Esophagus muscularis mucosa (tissue), 4 donors: ENCODE measurements around the gene HLA-DQA1. TPM values are rescaled to one million over a fixed set of nuclear protein-coding genes. Genes with fewer than 3 reads are reported as not detected.

Experiments
- DNase-seq: peaks from one replicate; pipeline ENCODE4 v3.0.0-alpha.2; 2017; ENCODE audit errors: extremely low spot score
- H3K27ac ChIP-seq, 4 donors: fragments of 200-600 bp; sonication (generic); replicated peaks in 1 of 4; 1 replicate in 3 of 4; 2 replicates in 1 of 4; pipeline ENCODE4 v1.5.1; 2016 to 2019; ENCODE audit warnings: mild to moderate bottlenecking in 1 of 4
- H3K27me3 ChIP-seq, 4 donors: fragments of 200-600 bp; sonication (generic); one replicate each; pipeline versions ENCODE4 v1.5.1 to v1.6.0; 2016 to 2019
- H3K36me3 ChIP-seq, 4 donors: fragments of 200-600 bp; sonication (generic); one replicate each; pipeline ENCODE4 v1.5.1; 2016 to 2019
- H3K4me1 ChIP-seq, 4 donors: fragments of 200-600 bp; sonication (generic); one replicate each; pipeline ENCODE4 v1.5.1; 2016 to 2019
- H3K4me3 ChIP-seq, 4 donors: fragments of 200-600 bp; sonication (generic); 1 replicate in 2 of 4; 2 replicates in 2 of 4; pipeline ENCODE4 v1.5.1; 2016 to 2019; ENCODE audit warnings: mild to moderate bottlenecking in 4 of 4, moderate library complexity in 1 of 4
- H3K9me3 ChIP-seq, 4 donors: fragments of 200-600 bp; sonication (generic); 1 replicate in 3 of 4; 2 replicates in 1 of 4; pipeline ENCODE4 v1.5.1; 2016 to 2019
- EP300 ChIP-seq: sonication (generic); formaldehyde crosslinking; IDR thresholded peaks from one replicate; pipeline ENCODE4 v1.6.1; 2017; ENCODE audit warnings: antibody characterized with exemption
- POLR2A ChIP-seq: fragments of 450-650 bp; IDR thresholded peaks from one replicate; pipeline ENCODE4 v1.6.1; 2017; ENCODE audit warnings: antibody characterized with exemption, moderate library complexity, mild to moderate bottlenecking, low read depth
- POLR2AphosphoS5 ChIP-seq, 2 donors: sonication (generic); formaldehyde crosslinking; IDR thresholded peaks; one replicate each; pipeline ENCODE4 v1.6.1; 2017; ENCODE audit warnings: antibody characterized with exemption in 2 of 2
- WGBS: methylation state at CpG from one replicate; pipeline ENCODE4 v1.1.5; 2018; 5-methylcytosine and 5-hydroxymethylcytosine counted together
- intact Hi-C: fragments of 100-400 bp; cut with DNase I; formaldehyde crosslinking; loops from one replicate; pipeline ENCODE4 v1.15.1; 2023
- total RNA-seq, 4 donors: library from RNA; depleted of rRNA; stranded (reverse); fragments of >200 nt; gene quantifications; one replicate each; pipeline versions ENCODE4 v1.1.0 to v1.2.1, GENCODE V29; 2016
- TF ChIP-seq, protein P1 (sequence below), 3 experiments: fragments of 200-600 bp in 2 of 3; fragments of 450-650 bp in 1 of 3; sonication (generic) in 2 of 3; IDR thresholded peaks; one replicate each; pipeline ENCODE4 v1.5.1; 2017 to 2019; ENCODE audit warnings: antibody characterized with exemption in 3 of 3, mild to moderate bottlenecking in 2 of 3, moderate library complexity in 1 of 3

The HLA-DQA1 gene
- total RNA-seq, 4 donors from 2014 or later = 0.97 to 8.4 (median 5.1) TPM

- no peak for TF ChIP-seq POLR2A
- TF ChIP-seq EP300 = no peak
- TF ChIP-seq, protein P1, sequence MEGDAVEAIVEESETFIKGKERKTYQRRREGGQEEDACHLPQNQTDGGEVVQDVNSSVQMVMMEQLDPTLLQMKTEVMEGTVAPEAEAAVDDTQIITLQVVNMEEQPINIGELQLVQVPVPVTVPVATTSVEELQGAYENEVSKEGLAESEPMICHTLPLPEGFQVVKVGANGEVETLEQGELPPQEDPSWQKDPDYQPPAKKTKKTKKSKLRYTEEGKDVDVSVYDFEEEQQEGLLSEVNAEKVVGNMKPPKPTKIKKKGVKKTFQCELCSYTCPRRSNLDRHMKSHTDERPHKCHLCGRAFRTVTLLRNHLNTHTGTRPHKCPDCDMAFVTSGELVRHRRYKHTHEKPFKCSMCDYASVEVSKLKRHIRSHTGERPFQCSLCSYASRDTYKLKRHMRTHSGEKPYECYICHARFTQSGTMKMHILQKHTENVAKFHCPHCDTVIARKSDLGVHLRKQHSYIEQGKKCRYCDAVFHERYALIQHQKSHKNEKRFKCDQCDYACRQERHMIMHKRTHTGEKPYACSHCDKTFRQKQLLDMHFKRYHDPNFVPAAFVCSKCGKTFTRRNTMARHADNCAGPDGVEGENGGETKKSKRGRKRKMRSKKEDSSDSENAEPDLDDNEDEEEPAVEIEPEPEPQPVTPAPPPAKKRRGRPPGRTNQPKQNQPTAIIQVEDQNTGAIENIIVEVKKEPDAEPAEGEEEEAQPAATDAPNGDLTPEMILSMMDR (IDR thresholded peaks at IDR 0.05) = no peak
- TF ChIP-seq POLR2AphosphoS5 (IDR thresholded peaks at IDR 0.05) = no peak
- Histone ChIP-seq H3K27me3 (peaks cover 0 to 3% (median 0%) of the 10 kb centered on the region in 4 donors), H3K27ac (no peak overlapping the region), H3K4me1 (no peaks in the 10 kb centered on the region), H3K4me3 (no peak overlapping the region), H3K36me3 (no peaks in the 10 kb centered on the region), H3K9me3 (no peaks in the 10 kb centered on the region)
- WGBS = 38% methylated on average over 12 of the region's 26 CpGs
- no peak for DNase-seq
- intact Hi-C loops = no loop called here
Observed at GRCh38 chr6:32664354-32664753, 27.1 kb downstream of the HLA-DQA1 start.

DNA sequence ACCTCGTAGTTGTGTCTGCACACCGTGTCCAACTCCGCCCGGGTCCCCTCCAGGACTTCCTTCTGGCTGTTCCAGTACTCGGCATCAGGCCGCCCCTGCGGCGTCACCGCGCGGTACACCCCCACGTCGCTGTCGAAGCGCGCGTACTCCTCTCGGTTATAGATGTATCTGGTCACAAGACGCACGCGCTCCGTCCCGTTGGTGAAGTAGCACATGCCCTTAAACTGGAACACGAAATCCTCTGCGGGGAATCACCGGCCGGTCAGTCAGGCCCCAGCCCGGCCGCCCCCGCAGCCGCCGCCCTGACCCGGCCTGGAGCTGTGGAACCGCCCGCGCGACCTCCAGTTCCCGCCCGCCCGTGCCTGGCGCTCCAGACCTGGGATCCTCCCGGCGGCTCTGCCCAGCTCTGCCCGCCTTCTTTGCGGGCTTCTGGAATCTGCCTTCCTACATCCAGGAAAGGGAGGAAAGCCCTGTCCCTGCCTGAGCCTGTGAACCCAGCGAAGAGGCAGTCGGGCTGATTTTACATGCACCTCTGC lies 27.7 kb downstream of the HLA-DQA1 start:
- no peak overlapping the region for H3K27ac ChIP-seq
- H3K9me3 ChIP-seq = no peaks in the 10 kb centered on the region
- intact Hi-C loops = loop anchor here (5.0 kb wide), 1 partner anchor 97 kb away; the partner anchor contains the start of gene HLA-DQB2
- peaks cover 0 to 6% (median 0%) of the 10 kb centered on the region in 4 donors for H3K27me3 ChIP-seq
- TF ChIP-seq, protein P1 (IDR thresholded peaks at IDR 0.05) = no peak
- TF ChIP-seq POLR2A = no peak
- peak in 1 of 2 donors; percentile 20 for TF ChIP-seq POLR2AphosphoS5 (IDR thresholded peaks at IDR 0.05)
- 2% methylated on average over 7 of the region's 47 CpGs for WGBS
- H3K4me1 ChIP-seq = no peaks in the 10 kb centered on the region
- no peak for DNase-seq
- H3K36me3 ChIP-seq = no peaks in the 10 kb centered on the region
- H3K4me3 ChIP-seq = peak overlapping the region in 1 of 4 donors; percentile 38

DNA sequence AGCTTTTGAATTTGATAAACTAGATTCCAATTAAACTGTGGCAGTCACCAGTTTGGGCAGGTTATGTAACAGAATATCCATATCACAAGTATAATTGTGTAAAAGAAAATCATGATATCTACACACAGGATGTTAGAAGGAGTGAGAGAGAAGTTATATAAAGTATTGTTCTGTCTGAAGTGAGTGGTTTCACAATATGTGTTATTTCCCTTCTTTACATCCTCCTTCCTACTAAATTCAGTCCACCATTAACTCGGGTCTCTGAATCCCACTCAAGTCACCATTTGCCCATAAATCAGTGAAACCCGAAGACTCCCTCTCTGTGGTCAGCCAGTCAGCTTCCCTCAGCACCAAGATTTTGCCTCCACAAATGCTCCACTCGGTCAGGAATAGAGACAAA lies 28.5 kb downstream of the HLA-DQA1 start:
- intact Hi-C loops = loop anchor here (5.0 kb wide), 1 partner anchor 97 kb away; the partner anchor contains the start of gene HLA-DQB2
- no peak for TF ChIP-seq POLR2A
- no peak for TF ChIP-seq EP300
- no peak for TF ChIP-seq POLR2AphosphoS5 (IDR thresholded peaks at IDR 0.05)
- TF ChIP-seq, protein P1 (IDR thresholded peaks at IDR 0.05) = no peak
- DNase-seq = no peak
- Histone ChIP-seq H3K27me3 (peaks cover 0 to 6% (median 0%) of the 10 kb centered on the region in 4 donors), H3K36me3 (no peaks in the 10 kb centered on the region), H3K4me1 (no peaks in the 10 kb centered on the region), H3K27ac (no peak overlapping the region), H3K9me3 (no peaks in the 10 kb centered on the region), H3K4me3 (no peak overlapping the region)
- 20% methylated on average over 3 of the region's 3 CpGs for WGBS

- TF ChIP-seq POLR2A (no peak), EP300 (no peak), POLR2AphosphoS5 (IDR thresholded peaks at IDR 0.05) (peak in 1 of 2 donors; percentile 14)
- TF ChIP-seq, protein P1 (IDR thresholded peaks at IDR 0.05) = no peak
- Histone ChIP-seq H3K36me3 (no peaks in the 10 kb centered on the region), H3K4me1 (no peaks in the 10 kb centered on the region), H3K27me3 (peaks cover 0 to 6% (median 0%) of the 10 kb centered on the region in 4 donors), H3K27ac (no peak within 1 kb of the TSS), H3K4me3 (no peak within 1 kb of the TSS), H3K9me3 (peaks cover 0 to 5% (median 0%) of the 10 kb centered on the region in 4 donors)
- intact Hi-C loops = loop anchor here (5.0 kb wide), 1 partner anchor 96 kb away; the partner anchor contains the start of gene HLA-DQB2
- WGBS = 16% methylated on average over 16 of the region's 16 CpGs
- no peak for DNase-seq
Observed at GRCh38 chr6:32666420-32667300, 29.5 kb downstream of the HLA-DQA1 start, which contains the start of gene HLA-DQB1. HLA-DQB1 (minus strand) TSS chr6:32666657; CDS start chr6:32666607, 50 bp downstream.
